ENCODE data around the gene RAD21L1.

DNA sequence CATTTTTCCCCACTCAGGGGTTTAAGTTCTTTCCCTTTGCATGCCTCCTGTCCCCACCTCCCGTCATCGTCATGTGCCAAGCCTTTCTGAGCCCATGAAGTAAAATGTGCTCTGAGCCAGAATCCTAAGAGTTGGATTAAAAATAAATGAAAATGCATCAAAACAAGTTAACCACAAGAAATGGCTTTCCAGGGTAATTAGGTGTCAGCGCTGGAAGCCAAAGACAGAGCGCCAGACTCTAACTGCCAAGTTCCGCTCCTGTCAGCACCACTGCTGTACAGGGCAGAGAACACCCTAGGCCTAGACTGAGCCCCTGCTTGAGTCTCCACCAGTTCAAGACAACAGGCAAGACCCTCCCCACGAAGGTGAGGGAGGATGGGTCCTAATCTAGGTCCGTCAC lies 28.0 kb upstream of the RAD21L1 start:
- TF ChIP-seq RAD21 (conservative IDR thresholded peaks at IDR 0.05) (no peak), TAF1 (IDR thresholded peaks at IDR 0.05; ENCODE audit: low read depth) (no peak)
- TF ChIP-seq, protein P1, sequence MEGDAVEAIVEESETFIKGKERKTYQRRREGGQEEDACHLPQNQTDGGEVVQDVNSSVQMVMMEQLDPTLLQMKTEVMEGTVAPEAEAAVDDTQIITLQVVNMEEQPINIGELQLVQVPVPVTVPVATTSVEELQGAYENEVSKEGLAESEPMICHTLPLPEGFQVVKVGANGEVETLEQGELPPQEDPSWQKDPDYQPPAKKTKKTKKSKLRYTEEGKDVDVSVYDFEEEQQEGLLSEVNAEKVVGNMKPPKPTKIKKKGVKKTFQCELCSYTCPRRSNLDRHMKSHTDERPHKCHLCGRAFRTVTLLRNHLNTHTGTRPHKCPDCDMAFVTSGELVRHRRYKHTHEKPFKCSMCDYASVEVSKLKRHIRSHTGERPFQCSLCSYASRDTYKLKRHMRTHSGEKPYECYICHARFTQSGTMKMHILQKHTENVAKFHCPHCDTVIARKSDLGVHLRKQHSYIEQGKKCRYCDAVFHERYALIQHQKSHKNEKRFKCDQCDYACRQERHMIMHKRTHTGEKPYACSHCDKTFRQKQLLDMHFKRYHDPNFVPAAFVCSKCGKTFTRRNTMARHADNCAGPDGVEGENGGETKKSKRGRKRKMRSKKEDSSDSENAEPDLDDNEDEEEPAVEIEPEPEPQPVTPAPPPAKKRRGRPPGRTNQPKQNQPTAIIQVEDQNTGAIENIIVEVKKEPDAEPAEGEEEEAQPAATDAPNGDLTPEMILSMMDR (IDR thresholded peaks at IDR 0.05; ENCODE audit: poor library complexity, severe bottlenecking) = no peak

Data from neural cell (in vitro differentiated cells).